K562 (cell line): ENCODE results near the gene GBX1. TPM values are rescaled to one million over a fixed set of nuclear protein-coding genes. Genes with fewer than 3 reads are reported as not detected.

Source experiments
- ATAC-seq: fragments of 200-7000 bp; cut with Tn5 transposase; 3 replicates; pipeline ENCODE4 v1.9.1; 2020; ENCODE audit warnings: moderate library complexity
- BruUV-seq: library from RNA; stranded (reverse); fragments of 400-500 nt; replicated peaks from 2 replicates; lab custom pipeline; 2021; lab: Mats Ljungman, UMichigan
- CTCF ChIA-PET: fragments of 300-600 bp; formaldehyde crosslinking; extraction: SDS; loops from one replicate; lab custom pipeline; 2021; ENCODE audit warnings: low intra/inter-chr PET ratio; lab: Yijun Ruan, JAX
- POLR2A ChIA-PET: fragments of 300-600, 350-650 bp; sonication (Branson Sonifier 250); formaldehyde crosslinking; extraction: SDS; loops from one replicate; lab custom pipeline; 2021; ENCODE audit warnings: antibody characterized with exemption, inconsistent platforms; lab: Yijun Ruan, JAX
- DNase-seq, 4 experiments: peaks; one replicate each; pipeline versions ENCODE4 v3.0.0 to v3.0.0-alpha.2; 2011 to 2018; ENCODE audit warnings: low spot score in 3 of 4, mixed read lengths in 3 of 4; ENCODE audit errors: extremely low read depth in 1 of 4
- FAIRE-seq: peaks from 2 replicates; lab custom pipeline; 2011; peaks lifted over from hg19 to GRCh38; lab: Jason Lieb, UNC
- H2AFZ ChIP-seq: 2 replicates; pipeline ENCODE4 v1.6.0; 2011; ENCODE audit warnings: low read depth, low read length, control low read depth, inconsistent platforms
- H3K27ac ChIP-seq: fragments of 200-600 bp; 3 replicates; pipeline ENCODE4 v1.8.0; 2011; ENCODE audit warnings: low read depth, mild to moderate bottlenecking, control low read depth, inconsistent platforms, low read length, moderate library complexity, mixed read lengths; ENCODE audit errors: extremely low read depth
- H3K27me3 ChIP-seq, 2 experiments: fragments of 300-600 bp in 1 of 2; 2 replicates in 1 of 2; 3 replicates in 1 of 2; pipeline versions ENCODE4 v1.6.0 to v1.8.0; 2011; ENCODE audit warnings: inconsistent platforms in 2 of 2, low read length in 2 of 2, mild to moderate bottlenecking in 1 of 2, mixed read lengths in 1 of 2, moderate library complexity in 1 of 2; ENCODE audit not compliant: control insufficient read depth in 2 of 2, insufficient read depth in 2 of 2
- H3K36me3 ChIP-seq: fragments of 300-600 bp; 3 replicates; pipeline ENCODE4 v1.8.0; 2011; ENCODE audit warnings: mild to moderate bottlenecking, low read length, inconsistent platforms; ENCODE audit not compliant: control insufficient read depth, insufficient read depth
- H3K4me1 ChIP-seq, 2 experiments: fragments of 200-600 bp in 1 of 2; replicated peaks in 1 of 2; 2 replicates in 1 of 2; 3 replicates in 1 of 2; pipeline versions ENCODE4 v1.5.1 to v1.8.0; 2011; ENCODE audit warnings: inconsistent platforms in 2 of 2, low read length in 2 of 2, mild to moderate bottlenecking in 1 of 2, mixed read lengths in 1 of 2, moderate library complexity in 1 of 2; ENCODE audit not compliant: control insufficient read depth in 2 of 2, insufficient read depth in 2 of 2
- H3K4me2 ChIP-seq: 2 replicates; pipeline ENCODE4 v1.6.1; 2011; ENCODE audit warnings: low read length, control low read depth, inconsistent platforms, mixed read lengths; ENCODE audit not compliant: insufficient read depth
- H3K4me3 ChIP-seq: fragments of 200-600 bp; sonication (generic), shearing (Covaris generic); 2 replicates; pipeline ENCODE4 v1.5.1; 2016; ENCODE audit warnings: control low read depth, inconsistent platforms
- H3K79me2 ChIP-seq: fragments of 200-600 bp; 3 replicates; pipeline ENCODE4 v1.8.0; 2011; ENCODE audit warnings: low read length, inconsistent platforms; ENCODE audit not compliant: control insufficient read depth, insufficient read depth
- H3K9ac ChIP-seq, 2 experiments: 2 replicates each; pipeline versions ENCODE4 v1.6.0 to v1.6.1; 2011; ENCODE audit warnings: low read depth in 2 of 2, low read length in 2 of 2, control low read depth in 1 of 2, inconsistent platforms in 1 of 2, mild to moderate bottlenecking in 1 of 2, mixed read lengths in 1 of 2; ENCODE audit not compliant: insufficient read depth in 1 of 2
- H3K9me1 ChIP-seq: one replicate; pipeline ENCODE4 v1.6.0; 2011; ENCODE audit warnings: inconsistent platforms, mild to moderate bottlenecking, low read length, moderate library complexity; ENCODE audit not compliant: control insufficient read depth, insufficient read depth
- H3K9me3 ChIP-seq: replicated peaks from 2 replicates; pipeline ENCODE4 v1.5.1; 2011; ENCODE audit warnings: low read depth, low read length, inconsistent platforms; ENCODE audit not compliant: control insufficient read depth, insufficient read depth
- H4K20me1 ChIP-seq: replicated peaks from 2 replicates; pipeline ENCODE4 v1.6.1; 2011; ENCODE audit warnings: low read length, inconsistent platforms, mixed read lengths; ENCODE audit not compliant: control insufficient read depth, insufficient read depth
- ARID2 ChIP-seq: fragments of 450-650 bp; IDR thresholded peaks from 2 replicates; pipeline ENCODE4 v1.6.1; 2017; ENCODE audit warnings: antibody characterized with exemption, mild to moderate bottlenecking
- DIDO1 ChIP-seq: fragments of 450-650 bp; IDR thresholded peaks from 2 replicates; pipeline ENCODE4 v1.6.1; 2016; ENCODE audit warnings: low read depth, missing biosample characterization, missing genetic modification characterization
- POLR2G ChIP-seq: fragments of 200-400 bp; formaldehyde crosslinking; IDR thresholded peaks from 2 replicates; pipeline ENCODE4 v1.6.1; 2017; ENCODE audit warnings: low read depth, mild to moderate bottlenecking, antibody characterized with exemption, low read length, moderate library complexity
- WGBS: fragments of 100-300 bp; shearing (Covaris generic); methylation state at CpG from one replicate; pipeline ENCODE4 v1.1.6; 2016; ENCODE audit warnings: low coverage, mixed read lengths; ENCODE audit not compliant: insufficient coverage; ENCODE audit errors: missing lambda C conversion rate; 5-methylcytosine and 5-hydroxymethylcytosine counted together
- in situ Hi-C: fragments of 300-500 bp; cut with MboI; formaldehyde crosslinking; loops from 4 replicates; pipeline ENCODE4 v1.15.0; 2018; ENCODE audit warnings: inconsistent platforms, mixed read lengths
- intact Hi-C: fragments of 100-400 bp; cut with micrococcal nuclease; formaldehyde crosslinking; loops from 2 replicates; pipeline ENCODE4 v1.14.2; 2022
- polyA plus RNA-seq, 8 experiments: library from polyadenylated mRNA; depleted of rRNA in 4 of 8; stranded (reverse) in 5 of 8; unstranded in 3 of 8; fragments of >200 nt; fragmentation: Nextera tagmentation in 2 of 8; fragmentation: Illumina TruSeq in 1 of 8; extraction: Ambion mirVana in 2 of 8; extraction: Trizol in 1 of 8; gene quantifications; 2 replicates each; pipeline versions ENCODE4 v1.2.1 to v1.2.3, GENCODE V29; 2011 to 2014; ENCODE audit warnings: inconsistent platforms in 1 of 8, missing spikeins in 1 of 8
- total RNA-seq, 7 experiments: library from RNA; depleted of rRNA in 6 of 7; stranded (reverse); fragments of >200 nt in 6 of 7; fragmentation: Illumina TruSeq in 2 of 7; extraction: Trizol in 2 of 7; gene quantifications; 2 replicates each; pipeline versions ENCODE4 v1.2.1 to v1.2.3, GENCODE V29; 2011 to 2021; ENCODE audit warnings: low replicate concordance in 1 of 7
- TF ChIP-seq, protein P1 (sequence below): sonication (generic); formaldehyde crosslinking; IDR thresholded peaks from 2 replicates; pipeline ENCODE4 v1.9.0; 2022; ENCODE audit warnings: mild to moderate bottlenecking, missing genetic modification reagents
- TF ChIP-seq, protein P2 (sequence below), 3 experiments: fragments of 200-800 bp in 1 of 3; sonication (Bioruptor generic) in 1 of 3; sonication (generic) in 1 of 3; formaldehyde crosslinking in 1 of 3; IDR thresholded peaks; 2 replicates each; pipeline versions ENCODE4 v1.6.1 to v1.8.0; 2016 to 2022; ENCODE audit warnings: mild to moderate bottlenecking in 2 of 3, missing compliant biosample characterization in 2 of 3, missing genetic modification characterization in 2 of 3, missing genetic modification reagents in 1 of 3

The GBX1 gene
- total and polyA plus RNA-seq, 9 of the 15 experiments (the other 6 are each of a cell fraction or from before 2014, with no cell fraction given), result not detected

DNA sequence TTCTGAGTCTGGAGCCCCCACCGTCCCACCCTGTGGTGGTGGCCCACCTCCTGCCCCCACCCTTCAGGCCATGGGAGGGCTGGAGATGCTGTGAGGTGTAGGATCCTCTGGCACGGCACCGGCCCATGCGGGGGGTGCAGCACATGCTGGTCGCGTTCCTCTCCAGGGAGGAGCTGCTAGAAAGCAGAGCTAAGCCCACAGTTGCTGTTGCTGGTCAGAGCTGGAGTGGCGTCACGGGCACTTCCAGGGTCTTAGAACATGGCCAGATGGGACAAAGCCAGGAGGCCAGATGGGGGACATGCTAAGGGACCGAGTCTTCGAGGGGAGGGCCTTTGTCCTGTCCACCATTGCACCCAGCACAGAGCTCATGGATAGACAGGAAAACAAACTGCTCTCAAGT lies 59.6 kb downstream of the GBX1 start:
- FAIRE-seq, result no peak
- H3K79me2 ChIP-seq, result peaks cover 92% of the 10 kb centered on the region
- H3K4me3 ChIP-seq, result no peak overlapping the region
- WGBS, result 78% methylated on average over 10 of the region's 10 CpGs
- TF ChIP-seq DIDO1 (tag) (no peak), POLR2G (peak; percentile 60), ARID2 (no peak)
- TF ChIP-seq, protein P1, sequence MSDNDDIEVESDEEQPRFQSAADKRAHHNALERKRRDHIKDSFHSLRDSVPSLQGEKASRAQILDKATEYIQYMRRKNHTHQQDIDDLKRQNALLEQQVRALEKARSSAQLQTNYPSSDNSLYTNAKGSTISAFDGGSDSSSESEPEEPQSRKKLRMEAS, result no peak
- TF ChIP-seq, protein P2, sequence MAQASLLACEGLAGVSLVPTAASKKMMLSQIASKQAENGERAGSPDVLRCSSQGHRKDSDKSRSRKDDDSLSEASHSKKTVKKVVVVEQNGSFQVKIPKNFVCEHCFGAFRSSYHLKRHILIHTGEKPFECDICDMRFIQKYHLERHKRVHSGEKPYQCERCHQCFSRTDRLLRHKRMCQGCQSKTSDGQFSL (CRISPR knock-in tag; IDR thresholded peaks at IDR 0.05), result 0 out of 2 replicates have a peak, but pooled peaks have one; percentile 16
- TF ChIP-seq, protein P2 (tag; IDR thresholded peaks at IDR 0.05), result no peak
- H2AFZ ChIP-seq, result no peak overlapping the region
- H3K9me1 ChIP-seq, result peaks cover 7% of the 10 kb centered on the region
- in situ Hi-C loops (no loop called here), intact Hi-C loops (loop anchor here (2.0 kb wide), 2 partner anchors 17 to 47 kb away; no protein-coding TSS in a partner anchor)
- peak overlapping the region in 1 of 2 experiments; percentile 70; a peak in 3 of 4 replicates for H3K9ac ChIP-seq
- DNase-seq, result no peak
- H3K27ac ChIP-seq, result peak overlapping the region; percentile 38; the same call in 2 of the 3 replicates
- peaks cover 64% of the 10 kb centered on the region for H4K20me1 ChIP-seq
- ChIA-PET CTCF (no interaction called here), POLR2A (interaction anchor here (0.6 to 2.3 kb wide), 13 partner anchors 10 to 205 kb away, joined by 3 to 11 read pairs (median 5); partner anchors contain the start of genes ABCB8 and FASTK)
- peak; percentile 2; the same call in 2 of the 3 replicates for ATAC-seq
- no peaks in the 10 kb centered on the region for H3K9me3 ChIP-seq
- H3K4me2 ChIP-seq, result no peak overlapping the region
- H3K4me1 ChIP-seq, result peaks cover 35 to 54% of the 10 kb centered on the region in 2 experiments
- peaks cover 51% of the 10 kb centered on the region for H3K36me3 ChIP-seq
- no peaks in the 10 kb centered on the region for H3K27me3 ChIP-seq
- BruUV-seq, result no TSS peak
